HepG2 (cell line): ENCODE measurements around the gene KRT1. TPM values are rescaled to one million over a fixed set of nuclear protein-coding genes. Genes with fewer than 3 reads are reported as not detected.

Experiments used
- ATAC-seq: fragments of 200-7000 bp; cut with Tn5 transposase; 3 replicates; pipeline ENCODE4 v1.9.1; 2020; ENCODE audit warnings: mild to moderate bottlenecking, moderate library complexity
- BruUV-seq: library from RNA; stranded (reverse); fragments of 400-500 nt; replicated peaks from 2 replicates; lab custom pipeline; 2021; lab: Mats Ljungman, UMichigan
- CTCF ChIA-PET: fragments of 300-600 bp; formaldehyde crosslinking; extraction: SDS; loops from one replicate; lab custom pipeline; 2021; ENCODE audit warnings: low total read pairs, inconsistent platforms, low intra/inter-chr PET ratio; lab: Yijun Ruan, JAX
- POLR2A ChIA-PET: fragments of 350-600 bp; sonication (Branson Sonifier 250); formaldehyde crosslinking; loops from one replicate; lab custom pipeline; 2020; ENCODE audit warnings: antibody characterized with exemption, inconsistent platforms; lab: Yijun Ruan, JAX
- DNase-seq: peaks from one replicate; pipeline ENCODE4 v3.0.0-alpha.2; 2015; ENCODE audit warnings: low spot score
- FAIRE-seq: peaks from 3 replicates; lab custom pipeline; 2011; peaks lifted over from hg19 to GRCh38; lab: Jason Lieb, UNC
- H2AFZ ChIP-seq: one replicate; pipeline ENCODE4 v1.6.1; 2011; ENCODE audit warnings: low read length, inconsistent platforms
- H3K27ac ChIP-seq: fragments of 300-600 bp; 3 replicates; pipeline ENCODE4 v1.8.0; 2011; ENCODE audit warnings: mixed run types, mild to moderate bottlenecking, mixed read lengths, low read length, inconsistent platforms; ENCODE audit not compliant: insufficient read depth; ENCODE audit errors: extremely low read length
- H3K27me3 ChIP-seq, 2 experiments: fragments of 200-600 bp in 1 of 2; 2 replicates in 1 of 2; 3 replicates in 1 of 2; pipeline versions ENCODE4 v1.6.0 to v1.8.0; 2011; ENCODE audit warnings: low read length in 2 of 2, mild to moderate bottlenecking in 2 of 2, moderate library complexity in 2 of 2, inconsistent platforms in 1 of 2; ENCODE audit not compliant: insufficient read depth in 2 of 2, control insufficient read depth in 1 of 2
- H3K36me3 ChIP-seq, 2 experiments: fragments of 200-600 bp in 1 of 2; replicated peaks in 1 of 2; 2 replicates in 1 of 2; 3 replicates in 1 of 2; pipeline versions ENCODE4 v1.5.1 to v1.8.0; 2011; ENCODE audit warnings: low read length in 2 of 2, inconsistent platforms in 1 of 2; ENCODE audit not compliant: insufficient read depth in 2 of 2, control insufficient read depth in 1 of 2
- H3K4me1 ChIP-seq: 2 replicates; pipeline ENCODE4 v1.5.1; 2012; ENCODE audit warnings: low read length, inconsistent platforms; ENCODE audit not compliant: insufficient read depth
- H3K4me2 ChIP-seq: 2 replicates; pipeline ENCODE4 v1.6.0; 2011; ENCODE audit warnings: low read depth, low read length, inconsistent platforms
- H3K4me3 ChIP-seq, 3 experiments: fragments of 200-600 bp in 1 of 3; sonication (generic), shearing (Covaris generic) in 1 of 3; replicated peaks in 1 of 3; 2 replicates each; pipeline ENCODE4 v1.5.1; 2011 to 2016; ENCODE audit warnings: low read length in 3 of 3, inconsistent platforms in 2 of 3, low read depth in 2 of 3, mild to moderate bottlenecking in 2 of 3, control low read depth in 1 of 3, mixed read lengths in 1 of 3; ENCODE audit not compliant: insufficient read depth in 1 of 3
- H3K79me2 ChIP-seq: one replicate; pipeline ENCODE4 v1.6.1; 2011; ENCODE audit warnings: low read length, inconsistent platforms; ENCODE audit not compliant: insufficient read depth
- H3K9ac ChIP-seq: 2 replicates; pipeline ENCODE4 v1.6.0; 2011; ENCODE audit warnings: mild to moderate bottlenecking, low read depth, low read length, inconsistent platforms; ENCODE audit not compliant: insufficient read depth
- H3K9me3 ChIP-seq: 2 replicates; pipeline ENCODE4 v1.5.1; 2012; ENCODE audit warnings: mild to moderate bottlenecking, low read length
- H4K20me1 ChIP-seq: 2 replicates; pipeline ENCODE4 v1.6.0; 2011; ENCODE audit warnings: inconsistent platforms, mild to moderate bottlenecking, low read length, moderate library complexity; ENCODE audit not compliant: insufficient read depth
- CTCF ChIP-seq: sonication (generic); formaldehyde crosslinking; IDR thresholded peaks from 2 replicates; pipeline ENCODE4 v1.5.0; 2020; ENCODE audit warnings: mild to moderate bottlenecking, missing genetic modification reagents, moderate library complexity
- DDIT3 ChIP-seq: sonication (generic); formaldehyde crosslinking; IDR thresholded peaks from 2 replicates; pipeline ENCODE4 v1.4.0; 2020; ENCODE audit warnings: mild to moderate bottlenecking, missing genetic modification reagents
- FIP1L1 ChIP-seq: fragments of 200-400 bp; formaldehyde crosslinking; IDR thresholded peaks from 2 replicates; pipeline ENCODE4 v1.6.1; 2018; ENCODE audit warnings: low read depth, mild to moderate bottlenecking, low read length, moderate library complexity, borderline replicate concordance; ENCODE audit not compliant: insufficient read depth
- FOXC1 ChIP-seq: sonication (generic); formaldehyde crosslinking; IDR thresholded peaks from 2 replicates; pipeline ENCODE4 v1.8.0; 2022; ENCODE audit warnings: mild to moderate bottlenecking, missing genetic modification reagents, borderline replicate concordance
- GTF3A ChIP-seq: sonication (generic); formaldehyde crosslinking; conservative IDR thresholded peaks from 2 replicates; pipeline ENCODE4 v1.4.0; 2020; ENCODE audit warnings: mild to moderate bottlenecking, missing genetic modification reagents
- HIC2 ChIP-seq: sonication (generic); formaldehyde crosslinking; IDR thresholded peaks from 2 replicates; pipeline ENCODE4 v1.9.0; 2022; ENCODE audit warnings: low read depth, missing genetic modification reagents
- NR2C2 ChIP-seq: sonication (generic); formaldehyde crosslinking; IDR thresholded peaks from 2 replicates; pipeline ENCODE4 v1.4.0; 2020; ENCODE audit warnings: missing genetic modification reagents, mild to moderate bottlenecking, moderate library complexity, borderline replicate concordance
- PHF5A ChIP-seq: IDR thresholded peaks from one replicate; pipeline ENCODE4 v1.6.1; 2018; ENCODE audit warnings: low read depth, missing genetic modification reagents; ENCODE audit not compliant: unreplicated experiment
- ZNF333 ChIP-seq: sonication (generic); formaldehyde crosslinking; IDR thresholded peaks from 2 replicates; pipeline ENCODE4 v1.4.0; 2020; ENCODE audit warnings: mild to moderate bottlenecking, missing genetic modification reagents, borderline replicate concordance
- ZNF660 ChIP-seq: sonication (generic); formaldehyde crosslinking; IDR thresholded peaks from 2 replicates; pipeline ENCODE4 v1.5.1; 2020; ENCODE audit warnings: mild to moderate bottlenecking, low read depth, missing genetic modification reagents, borderline replicate concordance
- WGBS: methylation state at CpG from one replicate; pipeline ENCODE4 v1.1.6; 2017; ENCODE audit warnings: low lambda C conversion rate; 5-methylcytosine and 5-hydroxymethylcytosine counted together
- in situ Hi-C: cut with HindIII; loops from 2 replicates; pipeline ENCODE4 v1.10.0; 2017; ENCODE audit warnings: low pct_unique_long_range_greater_than_20kb; ENCODE audit not compliant: extremely low pct_ligation_motif_present
- intact Hi-C: fragments of 100-400 bp; cut with micrococcal nuclease; formaldehyde crosslinking; loops from one replicate; pipeline ENCODE4 v1.10.0; 2022; ENCODE audit not compliant: unreplicated experiment
- polyA plus RNA-seq, 8 experiments: library from polyadenylated mRNA; depleted of rRNA in 3 of 8; stranded (reverse) in 7 of 8; unstranded in 1 of 8; fragments of >200 nt; fragmentation: Illumina TruSeq in 4 of 8; extraction: Trizol in 4 of 8; gene quantifications; 2 replicates each; pipeline versions ENCODE4 v1.2.1 to v1.2.3, GENCODE V29; 2011 to 2016; ENCODE audit warnings: low read depth in 4 of 8, missing spikeins in 1 of 8, mixed read lengths in 1 of 8; ENCODE audit not compliant: insufficient read depth in 1 of 8
- total RNA-seq, 5 experiments: library from RNA; depleted of rRNA; stranded (reverse); fragments of >200 nt; fragmentation: Illumina TruSeq; extraction: Trizol; gene quantifications; 2 replicates each; pipeline ENCODE4 v1.2.3, GENCODE V29; 2016; ENCODE audit warnings: low read depth in 1 of 5

Gene KRT1
- total and polyA plus RNA-seq, 2 of the 13 experiments (the other 11 are each of a cell fraction or from before 2014, with no cell fraction given): not detected

- H3K79me2 ChIP-seq: no peaks in the 10 kb centered on the region
- no peak overlapping the region for H3K4me2 ChIP-seq
- no peaks in the 10 kb centered on the region for H3K36me3 ChIP-seq
- FAIRE-seq (no peak), ATAC-seq (no peak), DNase-seq (no peak)
- H3K27ac ChIP-seq: no peak overlapping the region
- intact Hi-C loops (no loop called here), in situ Hi-C loops (no loop called here)
- BruUV-seq: no TSS peak
- WGBS: 0% methylated on average over 7 of the region's 7 CpGs
- H2AFZ ChIP-seq: no peak overlapping the region
- H3K27me3 ChIP-seq: peaks cover 3 to 60% of the 10 kb centered on the region in 2 experiments; a peak in 4 of 5 replicates
- no peaks in the 10 kb centered on the region for H4K20me1 ChIP-seq
- CTCF ChIA-PET: no interaction called here
- no peaks in the 10 kb centered on the region for H3K4me1 ChIP-seq
- no peak overlapping the region for H3K9ac ChIP-seq
- POLR2A ChIA-PET: no interaction called here
- TF ChIP-seq GTF3A (no peak), PHF5A (CRISPR knock-in tag) (no peak), FOXC1 (no peak), ZNF660 (CRISPR knock-in tag) (no peak), ZNF333 (CRISPR knock-in tag) (no peak), HIC2 (CRISPR knock-in tag) (no peak), NR2C2 (CRISPR knock-in tag) (no peak), CTCF (CRISPR knock-in tag) (no peak), FIP1L1 (no peak), DDIT3 (CRISPR knock-in tag) (no peak)
- H3K9me3 ChIP-seq: no peaks in the 10 kb centered on the region
- H3K4me3 ChIP-seq: no peak overlapping the region
Measured at GRCh38 chr12:52645120-52645761, 35.0 kb downstream of the KRT1 start.
